H1 (cell line): ENCODE results near the gene LINGO4. TPM values are rescaled to one million over a fixed set of nuclear protein-coding genes. Genes with fewer than 3 reads are reported as not detected.

Experiments
- CTCF ChIA-PET: fragments of 300-600 bp; sonication (Branson Sonifier 250); formaldehyde crosslinking; loops from one replicate; lab custom pipeline; 2021; ENCODE audit not compliant: partially characterized antibody; lab: Charles Lee
- POLR2A ChIA-PET: fragments of 300-600 bp; sonication (Branson Sonifier 250); formaldehyde crosslinking; loops from one replicate; lab custom pipeline; 2021; ENCODE audit warnings: inconsistent platforms; ENCODE audit not compliant: partially characterized antibody; lab: Charles Lee
- DNase-seq, 2 experiments: peaks; one replicate each; pipeline versions ENCODE4 v3.0.0 to v3.0.0-alpha.2; 2010 to 2022; ENCODE audit warnings: low spot score in 2 of 2, low read depth in 1 of 2, mixed read lengths in 1 of 2
- FAIRE-seq: peaks from 2 replicates; lab custom pipeline; 2011; peaks lifted over from hg19 to GRCh38; lab: Jason Lieb, UNC
- H2AFZ ChIP-seq: 2 replicates; pipeline ENCODE4 v1.8.1; 2012; ENCODE audit warnings: low read length, inconsistent platforms
- H2AK5ac ChIP-seq: 2 replicates; pipeline ENCODE4 v1.6.1; 2013; ENCODE audit warnings: low read depth, low read length
- H2BK120ac ChIP-seq: replicated peaks from 2 replicates; pipeline ENCODE3; 2013; ENCODE audit warnings: low read depth, low read length, inconsistent platforms
- H2BK12ac ChIP-seq: 2 replicates; pipeline ENCODE4 v1.6.1; 2013; ENCODE audit warnings: low read depth, low read length
- H2BK15ac ChIP-seq: 2 replicates; pipeline ENCODE4 v1.6.1; 2013; ENCODE audit warnings: low read length
- H2BK20ac ChIP-seq: 2 replicates; pipeline ENCODE4 v1.6.1; 2013; ENCODE audit warnings: low read length
- H2BK5ac ChIP-seq: 2 replicates; pipeline ENCODE4 v1.6.1; 2013; ENCODE audit warnings: low read depth, low read length
- H3K14ac ChIP-seq: 2 replicates; pipeline ENCODE4 v1.6.1; 2013; ENCODE audit warnings: inconsistent platforms; ENCODE audit not compliant: insufficient read length
- H3K18ac ChIP-seq: 2 replicates; pipeline ENCODE4 v1.6.1; 2013; ENCODE audit warnings: low read length; ENCODE audit errors: extremely low read depth
- H3K23ac ChIP-seq: 2 replicates; pipeline ENCODE4 v1.6.1; 2013; ENCODE audit warnings: inconsistent platforms; ENCODE audit not compliant: insufficient read length
- H3K23me2 ChIP-seq: 2 replicates; pipeline ENCODE4 v1.6.1; 2013; ENCODE audit warnings: low read depth, low read length
- H3K27ac ChIP-seq: 2 replicates; pipeline ENCODE4 v1.6.1; 2011; ENCODE audit warnings: low read depth, low read length, inconsistent platforms
- H3K27me3 ChIP-seq, 4 experiments: replicated peaks in 1 of 4; 1 replicate in 1 of 4; 2 replicates in 3 of 4; pipeline versions ENCODE4 v1.6.1 to v1.8.1; 2011 to 2013; ENCODE audit warnings: low read length in 3 of 4, mild to moderate bottlenecking in 3 of 4, inconsistent platforms in 2 of 4, mixed read lengths in 2 of 4, moderate library complexity in 1 of 4; ENCODE audit not compliant: control insufficient read depth in 3 of 4, insufficient read depth in 3 of 4; ENCODE audit errors: extremely low read depth in 1 of 4
- H3K36me3 ChIP-seq, 4 experiments: 2 replicates each; pipeline versions ENCODE4 v1.6.1 to v1.8.1; 2011 to 2013; ENCODE audit warnings: mild to moderate bottlenecking in 4 of 4, low read length in 3 of 4, moderate library complexity in 2 of 4, control low read depth in 1 of 4, inconsistent platforms in 1 of 4; ENCODE audit not compliant: insufficient read depth in 4 of 4, control insufficient read depth in 2 of 4
- H3K4ac ChIP-seq: replicated peaks from 2 replicates; pipeline ENCODE3; 2013; ENCODE audit warnings: low read length, low read depth, mixed read lengths, inconsistent platforms; ENCODE audit not compliant: insufficient read length
- H3K4me1 ChIP-seq, 4 experiments: replicated peaks in 1 of 4; 1 replicate in 1 of 4; 2 replicates in 3 of 4; pipeline versions ENCODE4 v1.6.1 to v1.8.1; 2011 to 2013; ENCODE audit warnings: low read length in 3 of 4, inconsistent platforms in 2 of 4, mixed read lengths in 1 of 4; ENCODE audit not compliant: insufficient read depth in 4 of 4, control insufficient read depth in 3 of 4
- H3K4me2 ChIP-seq, 2 experiments: 2 replicates each; pipeline versions ENCODE4 v1.6.1 to v1.8.1; 2011 to 2013; ENCODE audit warnings: low read depth in 2 of 2, low read length in 2 of 2, control low read depth in 1 of 2, inconsistent platforms in 1 of 2, mild to moderate bottlenecking in 1 of 2; ENCODE audit not compliant: insufficient read depth in 1 of 2
- H3K4me3 ChIP-seq, 4 experiments: fragments of 200-600, 300-600 bp in 1 of 4; sonication (generic), shearing (Covaris generic), sonication (Bioruptor Twin) in 1 of 4; 2 replicates each; pipeline versions ENCODE4 v1.5.1 to v1.8.1; 2011 to 2016; ENCODE audit warnings: low read length in 4 of 4, low read depth in 3 of 4, control low read depth in 2 of 4, inconsistent platforms in 2 of 4, mild to moderate bottlenecking in 2 of 4, mixed read lengths in 1 of 4, moderate library complexity in 1 of 4; ENCODE audit not compliant: insufficient read depth in 2 of 4; ENCODE audit errors: extremely low read depth in 1 of 4
- H3K56ac ChIP-seq: replicated peaks from 2 replicates; pipeline ENCODE3; 2013; ENCODE audit warnings: low read depth, mild to moderate bottlenecking, mixed read lengths, low read length, inconsistent platforms; ENCODE audit not compliant: insufficient read length
- H3K79me1 ChIP-seq: 2 replicates; pipeline ENCODE4 v1.6.1; 2013; ENCODE audit warnings: low read depth, low read length, control low read depth
- H3K79me2 ChIP-seq, 2 experiments: 2 replicates each; pipeline versions ENCODE4 v1.6.1 to v1.8.1; 2012 to 2013; ENCODE audit warnings: low read length in 2 of 2, mild to moderate bottlenecking in 2 of 2, inconsistent platforms in 1 of 2; ENCODE audit not compliant: insufficient read depth in 2 of 2, control insufficient read depth in 1 of 2
- H3K9ac ChIP-seq, 4 experiments: replicated peaks in 1 of 4; 1 replicate in 1 of 4; 2 replicates in 3 of 4; pipeline versions ENCODE4 v1.6.1 to v1.8.1; 2011 to 2013; ENCODE audit warnings: low read depth in 3 of 4, low read length in 3 of 4, control low read depth in 2 of 4, mild to moderate bottlenecking in 2 of 4, moderate library complexity in 2 of 4, inconsistent platforms in 1 of 4; ENCODE audit errors: extremely low read depth in 1 of 4
- H3K9me3 ChIP-seq, 2 experiments: 2 replicates each; pipeline versions ENCODE4 v1.6.1 to v1.8.1; 2012 to 2013; ENCODE audit warnings: mild to moderate bottlenecking in 2 of 2, moderate library complexity in 2 of 2, control low read depth in 1 of 2, inconsistent platforms in 1 of 2, low read depth in 1 of 2, low read length in 1 of 2, mixed read lengths in 1 of 2; ENCODE audit not compliant: insufficient read depth in 2 of 2
- H4K20me1 ChIP-seq, 2 experiments: replicated peaks in 1 of 2; 2 replicates each; pipeline versions ENCODE3 to v1.8.1; 2011 to 2013; ENCODE audit warnings: inconsistent platforms in 2 of 2, low read length in 2 of 2, mild to moderate bottlenecking in 1 of 2; ENCODE audit not compliant: insufficient read depth in 2 of 2, control insufficient read depth in 1 of 2
- H4K5ac ChIP-seq: 2 replicates; pipeline ENCODE4 v1.6.1; 2013; ENCODE audit warnings: low read length, low read depth, mixed read lengths, inconsistent platforms; ENCODE audit not compliant: insufficient read length
- H4K8ac ChIP-seq: 2 replicates; pipeline ENCODE4 v1.8.0; 2013; ENCODE audit warnings: mild to moderate bottlenecking, moderate library complexity, low read length, inconsistent platforms; ENCODE audit not compliant: insufficient read depth; ENCODE audit errors: extremely low read depth
- H4K91ac ChIP-seq: replicated peaks from 2 replicates; pipeline ENCODE3; 2013; ENCODE audit warnings: low read length, mixed read lengths, inconsistent platforms; ENCODE audit not compliant: insufficient read length
- BACH1 ChIP-seq: IDR thresholded peaks from 2 replicates; pipeline ENCODE4 v1.6.1; 2012; ENCODE audit warnings: low read length, improper control_type of control experiment
- BRCA1 ChIP-seq: IDR thresholded peaks from 2 replicates; pipeline ENCODE4 v1.6.1; 2012; ENCODE audit warnings: low read depth, low read length, improper control_type of control experiment
- CEBPB ChIP-seq: IDR thresholded peaks from 2 replicates; pipeline ENCODE4 v1.6.1; 2012; ENCODE audit warnings: low read depth, low read length
- CHD1 ChIP-seq: IDR thresholded peaks from 2 replicates; pipeline ENCODE4 v1.6.1; 2012; ENCODE audit warnings: low read depth, low read length, improper control_type of control experiment
- CHD2 ChIP-seq: IDR thresholded peaks from 2 replicates; pipeline ENCODE4 v1.6.1; 2012; ENCODE audit warnings: low read length, improper control_type of control experiment
- E2F6 ChIP-seq: IDR thresholded peaks from 2 replicates; pipeline ENCODE4 v1.6.1; 2012; ENCODE audit warnings: inconsistent platforms
- GABPA ChIP-seq: IDR thresholded peaks from 2 replicates; pipeline ENCODE4 v1.6.1; 2011; ENCODE audit warnings: mild to moderate bottlenecking, low read length, moderate library complexity, borderline replicate concordance; ENCODE audit not compliant: insufficient read depth
- RFX5 ChIP-seq: IDR thresholded peaks from 2 replicates; pipeline ENCODE4 v1.6.1; 2011; ENCODE audit warnings: low read depth, low read length, improper control_type of control experiment, borderline replicate concordance
- SIN3A ChIP-seq, 2 experiments: IDR thresholded peaks in 1 of 2; conservative IDR thresholded peaks in 1 of 2; 2 replicates each; pipeline ENCODE4 v1.6.1; 2011 to 2012; ENCODE audit warnings: low read length in 2 of 2, improper control_type of control experiment in 1 of 2, low read depth in 1 of 2, mild to moderate bottlenecking in 1 of 2
- TAF1 ChIP-seq: IDR thresholded peaks from 2 replicates; pipeline ENCODE4 v1.6.1; 2011; ENCODE audit warnings: mild to moderate bottlenecking, low read depth, low read length
- TAF7 ChIP-seq: optimal IDR thresholded peaks from 2 replicates; pipeline ENCODE3; 2011; ENCODE audit warnings: low read depth, mild to moderate bottlenecking, inconsistent platforms, low read length, moderate library complexity, borderline replicate concordance
- YY1 ChIP-seq: IDR thresholded peaks from 2 replicates; pipeline ENCODE4 v1.6.1; 2011; ENCODE audit warnings: low read depth, mild to moderate bottlenecking, low read length
- WGBS, 2 experiments: shearing (Covaris generic) in 1 of 2; methylation state at CpG; one replicate each; pipeline versions ENCODE4 v1.1.6 to v1.1.7; 2013 to 2015; ENCODE audit warnings: low lambda C conversion rate in 2 of 2, mixed read lengths in 2 of 2, inconsistent platforms in 1 of 2, low coverage in 1 of 2, missing lambda C conversion rate in 1 of 2; ENCODE audit not compliant: insufficient replicate concordance in 2 of 2, insufficient coverage in 1 of 2, insufficient read length in 1 of 2; ENCODE audit errors: extremely low coverage in 1 of 2, missing lambda C conversion rate in 1 of 2; 5-methylcytosine and 5-hydroxymethylcytosine counted together
- polyA plus RNA-seq, 7 experiments: library from polyadenylated mRNA; depleted of rRNA in 3 of 7; stranded (reverse) in 5 of 7; unstranded in 2 of 7; fragments of >200 nt in 5 of 7; fragments of 200-250 nt in 2 of 7; gene quantifications; 1 replicate in 5 of 7; 2 replicates in 1 of 7; 4 replicates in 1 of 7; pipeline versions ENCODE4 v1.2.1 to v1.2.3, GENCODE V29; 2011 to 2013; ENCODE audit warnings: missing spikeins in 2 of 7, mixed read lengths in 2 of 7
- total RNA-seq: library from RNA; stranded (reverse); fragmentation: NEBNext Ultra II Directional; extraction: Animal tissue kit (Norgen Biotek cat#: 25700); gene quantifications from 2 replicates; pipeline ENCODE4 v1.2.1, GENCODE V29; 2021

The LINGO4 gene
- total and polyA plus RNA-seq, 2 of the 8 experiments (the other 6 are each of a cell fraction or from before 2014, with no cell fraction given): 0.03 TPM; not detected in 1

DNA sequence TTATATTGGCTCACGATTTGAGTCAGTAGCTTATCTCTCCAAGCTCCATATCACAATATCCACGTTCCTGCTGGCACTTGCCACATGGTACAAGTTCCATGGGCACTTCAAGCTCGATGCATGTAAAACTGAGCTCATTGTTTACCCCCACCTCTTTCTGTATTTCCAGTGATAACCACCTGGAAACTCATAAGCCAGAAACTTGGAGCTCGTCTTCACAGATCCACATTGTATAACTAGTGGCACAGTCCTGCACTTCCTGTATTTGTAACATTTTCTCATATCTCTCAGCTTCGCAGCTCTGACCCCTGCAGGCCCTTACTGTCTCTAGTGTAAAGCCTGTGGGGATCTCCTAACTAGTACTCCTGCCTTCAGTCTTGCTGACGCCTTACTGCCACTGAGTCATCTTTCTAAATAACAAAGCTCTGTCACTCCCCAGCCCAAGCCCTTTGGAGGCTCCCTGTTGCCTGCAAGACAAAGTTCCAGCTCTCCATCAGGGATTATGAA is 40.9 kb upstream of the LINGO4 start:
- peaks cover 6 to 11% (median 7%) of the 10 kb centered on the region in 4 experiments for H3K4me1 ChIP-seq
- no peak overlapping the region for H3K27ac ChIP-seq
- no peak overlapping the region for H2BK5ac ChIP-seq
- peak overlapping the region; percentile 43; the same call in 1 of the 2 replicates for H2BK12ac ChIP-seq
- H2AFZ ChIP-seq: no peak overlapping the region
- H3K23me2 ChIP-seq: 0 out of 2 replicates have a peak, but pooled peaks cover 4% of the 10 kb centered on the region
- H2BK20ac ChIP-seq: no peak overlapping the region
- no peak overlapping the region for H2AK5ac ChIP-seq
- 0 out of 4 replicates have a peak overlapping the region, but pooled peaks have one; percentile 11 to 30 for H3K4me2 ChIP-seq
- H3K79me2 ChIP-seq: no peaks in the 10 kb centered on the region
- no peak overlapping the region; a peak in 1 of 7 replicates for H3K9ac ChIP-seq
- H3K4me3 ChIP-seq: no peak overlapping the region; a peak in 1 of 8 replicates
- peak overlapping the region; percentile 81; the same call in 1 of the 2 replicates for H2BK15ac ChIP-seq
- WGBS, 2 experiments: 56% methylated on average over 6 of the region's 6 CpGs; no CpG with 5 or more reads in 1 of the 2 experiments
- H3K79me1 ChIP-seq: no peaks in the 10 kb centered on the region
- no peaks in the 10 kb centered on the region for H3K9me3 ChIP-seq
- H4K8ac ChIP-seq: no peak overlapping the region
- no peak overlapping the region for H3K4ac ChIP-seq
- H3K56ac ChIP-seq: no peak overlapping the region
- no peaks in the 10 kb centered on the region for H3K36me3 ChIP-seq
- H3K18ac ChIP-seq: no peak overlapping the region
- no peaks in the 10 kb centered on the region for H4K20me1 ChIP-seq
- H4K5ac ChIP-seq: no peak overlapping the region
- POLR2A ChIA-PET: interaction anchor here (1.3 kb wide), 1 partner anchor 12 kb away, joined by 4 read pairs; no protein-coding TSS in a partner anchor
- peak overlapping the region; percentile 39 for H4K91ac ChIP-seq
- H3K23ac ChIP-seq: no peak overlapping the region
- DNase-seq (no peak), FAIRE-seq (no peak)
- H2BK120ac ChIP-seq: no peak overlapping the region
- CTCF ChIA-PET: interaction anchor here (0.6 to 1.3 kb wide), 8 partner anchors 9 to 407 kb away, joined by 3 to 7 read pairs (median 3); no protein-coding TSS in a partner anchor
- H3K27me3 ChIP-seq: no peaks in the 10 kb centered on the region
- no peak overlapping the region for H3K14ac ChIP-seq
- no peak for TF ChIP-seq E2F6
- no peak for TF ChIP-seq GABPA
- no peak for TF ChIP-seq RFX5
- TF ChIP-seq SIN3A (conservative IDR thresholded peaks at IDR 0.05 in 1 of 2, IDR thresholded peaks at IDR 0.05 in 1 of 2; ENCODE audit: low read depth in 1 of 2, low read length in 2 of 2): no peak
- no peak for TF ChIP-seq CHD2
- TF ChIP-seq CHD1: no peak
- no peak for TF ChIP-seq TAF1
- TF ChIP-seq CEBPB: no peak
- TF ChIP-seq TAF7: no peak
- TF ChIP-seq BACH1: peak; percentile 10; the same call in 1 of the 2 replicates
- TF ChIP-seq YY1: no peak
- no peak for TF ChIP-seq BRCA1
